ENCODE data around the gene PPP2R5E.

The PPP2R5E gene

GRCh38 chr14:63468294-63468693 lies 74.9 kb downstream of the PPP2R5E start:
- DNase-seq = no peak

GRCh38 chr14:63467440-63468072 lies 75.6 kb downstream of the PPP2R5E start:
- no peak for DNase-seq

GRCh38 chr14:63465347-63465746 lies 77.8 kb downstream of the PPP2R5E start:
- DNase-seq = no peak

GRCh38 chr14:63460680-63461369 lies 82.4 kb downstream of the PPP2R5E start:
- DNase-seq = no peak

GRCh38 chr14:63459738-63460137 lies 83.4 kb downstream of the PPP2R5E start:
- no peak for DNase-seq

GRCh38 chr14:63457498-63457897 lies 85.7 kb downstream of the PPP2R5E start:
- DNase-seq = no peak

- DNase-seq = peak; percentile 60
Observed at GRCh38 chr14:63454863-63455622, 88.1 kb downstream of the PPP2R5E start.

GRCh38 chr14:63454436-63454835 lies 88.7 kb downstream of the PPP2R5E start:
- no peak for DNase-seq

GRCh38 chr14:63453443-63453936 lies 89.7 kb downstream of the PPP2R5E start:
- no peak for DNase-seq

GRCh38 chr14:63452796-63453195 lies 90.4 kb downstream of the PPP2R5E start:
- no peak for DNase-seq

- no peak for DNase-seq
Observed at GRCh38 chr14:63448841-63449240, 94.3 kb downstream of the PPP2R5E start.

- no peak for DNase-seq
Observed at GRCh38 chr14:63444588-63444987, 98.6 kb downstream of the PPP2R5E start.

- DNase-seq = no peak
Observed at GRCh38 chr14:63443988-63444387, 99.2 kb downstream of the PPP2R5E start.

GRCh38 chr14:63443361-63443760 lies 99.8 kb downstream of the PPP2R5E start:
- DNase-seq = no peak

GRCh38 chr14:63438065-63438757 lies 105.0 kb downstream of the PPP2R5E start:
- peak; percentile 94 for DNase-seq

GRCh38 chr14:63436286-63437098 lies 106.7 kb downstream of the PPP2R5E start:
- no peak for DNase-seq

GRCh38 chr14:63435838-63436237 lies 107.3 kb downstream of the PPP2R5E start:
- peak; percentile 67 for DNase-seq

GRCh38 chr14:63435204-63435603 lies 108.0 kb downstream of the PPP2R5E start:
- DNase-seq = no peak

- DNase-seq = no peak
Observed at GRCh38 chr14:63432888-63433552, 110.2 kb downstream of the PPP2R5E start.

GRCh38 chr14:63432228-63432627 lies 110.9 kb downstream of the PPP2R5E start:
- DNase-seq = no peak

GRCh38 chr14:63431466-63431865 lies 111.7 kb downstream of the PPP2R5E start:
- DNase-seq = no peak

- no peak for DNase-seq
Observed at GRCh38 chr14:63428486-63428885, 114.7 kb downstream of the PPP2R5E start.

All from fibroblast of skin of right biceps (primary cell).